NCI-H345 (cell line): ENCODE data around the gene BATF3.
A peak's percentile ranks its signal among the peaks of the same experiment; 100 is the strongest.

Experiments
- DNase-seq: peaks from one replicate; lab custom pipeline; 2025; lab: John Stamatoyannopoulos, UW

Gene BATF3

DNA sequence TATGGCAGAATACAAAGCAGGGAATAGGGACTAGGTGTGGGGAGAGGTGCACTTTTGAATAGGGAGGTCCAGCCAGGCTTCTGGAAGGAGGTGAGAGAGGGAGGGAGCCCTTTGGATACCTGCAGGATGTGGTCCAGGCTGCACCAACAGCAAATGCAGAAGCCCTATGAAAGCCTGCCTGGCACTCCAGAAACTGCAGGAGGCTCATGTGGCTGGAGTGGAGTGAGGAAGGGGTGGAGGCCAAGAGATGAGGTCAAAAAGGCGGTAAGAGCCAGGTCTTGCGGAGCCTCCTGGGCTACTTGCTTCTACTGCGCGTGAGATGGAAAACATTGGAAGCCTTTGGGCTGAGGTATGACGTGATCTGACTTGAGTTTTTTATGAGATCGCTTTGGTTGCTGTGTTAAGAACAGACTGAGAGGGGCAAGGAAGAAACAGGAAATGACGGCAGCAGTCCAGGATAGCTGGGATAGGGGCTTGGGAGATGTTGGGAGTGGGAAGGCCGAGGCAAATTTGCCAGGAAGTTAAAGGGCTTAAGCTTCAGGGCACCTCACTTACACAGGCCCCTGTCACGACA is 4.4 kb upstream of the BATF3 start:
- no peak for DNase-seq

DNA sequence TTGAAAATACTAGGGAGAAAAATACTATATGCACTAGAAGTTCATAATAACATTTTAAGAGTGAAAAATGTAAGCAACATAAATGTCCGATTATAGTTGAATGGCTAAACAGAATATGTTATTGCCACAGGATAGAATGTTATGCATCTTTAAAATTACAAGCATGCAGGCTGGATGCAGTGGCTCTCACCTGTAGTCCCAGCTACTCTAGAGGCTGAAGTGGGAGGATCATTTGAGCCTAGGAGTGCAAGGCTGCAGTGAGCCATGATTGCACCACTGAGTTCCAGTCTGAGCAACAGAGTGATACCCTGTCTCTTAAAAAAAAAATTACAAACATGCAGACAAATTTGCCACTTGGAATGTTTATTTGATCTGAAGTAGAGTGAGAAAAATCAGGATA is 3.0 kb upstream of the BATF3 start:
- DNase-seq = no peak

DNA sequence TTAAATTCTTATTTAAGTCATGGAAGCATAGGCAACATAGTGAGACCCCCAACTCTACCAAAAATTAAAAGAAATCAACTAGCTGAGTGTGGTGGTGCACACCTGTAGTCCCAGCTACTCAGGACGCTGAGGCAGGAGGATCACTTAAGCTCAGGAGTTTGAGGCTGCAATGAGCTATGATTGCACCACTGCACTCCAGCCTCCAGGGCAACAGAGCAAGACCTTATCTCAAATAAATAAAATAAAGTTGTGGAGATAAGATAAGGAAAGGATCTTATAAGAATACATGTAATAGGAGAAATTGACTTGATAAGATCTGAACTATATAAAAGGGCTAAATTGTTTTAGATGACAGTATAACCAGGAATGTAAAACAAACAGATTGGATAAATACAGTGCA is 2.3 kb upstream of the BATF3 start:
- DNase-seq = no peak

DNA sequence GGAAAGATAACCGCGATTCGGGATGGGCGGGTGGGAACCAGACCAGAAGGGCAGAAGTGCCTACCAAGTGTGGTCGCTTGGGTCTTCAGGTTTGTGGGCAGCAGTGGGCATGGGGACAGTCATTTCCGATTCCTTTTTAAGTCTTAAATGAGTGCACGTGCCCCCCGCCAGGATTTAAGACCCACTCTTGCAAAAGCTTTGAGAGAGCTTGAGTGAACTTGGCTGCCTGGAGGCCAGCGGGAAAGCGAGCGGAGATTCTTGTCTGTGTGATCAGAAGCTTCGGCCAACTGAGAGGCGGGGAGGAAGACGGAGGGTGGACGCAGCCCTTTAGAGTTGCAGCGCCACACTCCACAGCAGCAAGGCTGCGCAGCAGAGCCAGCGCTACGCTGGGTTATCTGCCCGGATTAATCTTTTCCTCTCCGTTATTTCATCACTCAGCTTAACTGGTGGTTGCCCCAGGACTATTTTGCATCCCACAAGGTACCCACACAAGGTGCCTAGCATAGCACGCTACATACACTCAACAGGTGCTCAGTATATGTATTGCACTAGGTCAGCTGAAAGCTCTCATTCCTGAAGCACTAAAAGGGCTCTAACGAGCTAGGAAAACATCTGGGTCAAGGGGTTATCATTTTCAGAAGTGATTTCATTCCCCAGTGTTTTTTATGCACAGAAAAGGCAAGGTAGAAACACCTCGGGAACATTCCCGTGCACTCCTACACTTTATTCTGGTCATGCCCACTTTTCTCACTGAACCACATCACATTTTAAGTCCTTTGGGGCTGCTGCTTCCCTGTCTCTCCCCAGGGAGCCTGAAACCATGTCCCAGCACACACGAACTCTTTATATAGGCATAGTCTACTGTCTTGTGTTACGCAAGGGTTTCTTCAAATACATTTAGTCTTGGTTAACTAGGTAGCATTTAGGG is 1.5 kb upstream of the BATF3 start:
- DNase-seq = no peak

DNA sequence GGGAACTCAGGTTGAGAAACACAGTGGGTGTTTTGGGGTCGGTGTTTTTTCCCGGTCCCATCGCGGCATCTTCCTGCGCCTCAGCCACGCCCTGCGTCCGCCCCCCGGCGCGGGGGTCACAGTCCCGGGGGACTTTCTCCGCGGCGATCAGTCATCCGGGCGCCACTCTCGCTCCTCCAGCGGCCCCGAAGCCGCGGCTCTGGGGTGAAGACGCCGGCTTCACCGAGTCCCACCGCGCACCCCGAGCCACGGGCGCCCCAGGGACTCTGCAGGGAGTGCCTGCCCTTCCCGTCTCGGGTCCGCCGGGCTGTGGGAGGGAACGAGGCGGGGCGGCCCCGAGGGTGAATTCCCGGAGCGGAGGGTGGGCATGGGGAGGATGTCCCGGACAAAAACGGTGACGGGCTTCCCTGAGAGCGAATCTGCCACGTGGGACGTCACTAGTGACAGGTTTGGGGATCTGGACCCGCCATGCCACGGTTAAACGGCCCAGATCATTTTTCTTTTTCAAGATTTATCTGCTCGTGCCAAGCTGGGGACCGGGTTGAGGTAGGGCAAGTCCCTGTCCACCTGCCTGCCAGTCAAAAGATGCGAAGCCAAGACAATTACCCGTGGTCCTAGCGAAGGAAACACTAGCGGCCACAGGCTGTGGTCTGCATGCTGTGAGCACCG is 717 bp upstream of the BATF3 start:
- DNase-seq = no peak

DNA sequence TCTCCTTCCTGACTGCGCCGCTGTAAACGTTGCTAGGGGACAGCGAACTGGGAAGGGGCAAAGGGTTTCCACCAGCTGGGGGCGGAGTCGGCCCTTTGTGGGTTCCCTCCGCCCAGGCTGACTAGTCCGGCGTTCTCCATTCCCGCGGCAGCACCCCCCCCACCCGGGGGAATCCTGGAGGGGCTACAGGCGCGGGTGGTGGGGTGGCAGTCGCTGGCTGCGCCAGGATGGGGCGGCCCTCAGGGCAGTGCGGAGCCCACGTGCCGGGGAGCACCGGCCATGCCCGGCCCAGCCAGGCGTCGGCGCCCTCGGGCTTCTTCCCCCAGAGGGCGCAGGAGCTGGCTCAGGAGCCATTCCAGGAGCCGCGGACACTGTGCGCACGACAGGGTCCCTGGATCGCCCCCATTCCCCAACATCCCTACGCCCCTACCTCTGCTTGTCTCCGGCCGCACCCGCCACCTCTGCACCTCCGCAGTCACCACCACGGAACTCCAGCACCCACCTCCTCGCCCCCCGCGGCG is 476 bp downstream of the BATF3 start:
- DNase-seq = peak; percentile 66

DNA sequence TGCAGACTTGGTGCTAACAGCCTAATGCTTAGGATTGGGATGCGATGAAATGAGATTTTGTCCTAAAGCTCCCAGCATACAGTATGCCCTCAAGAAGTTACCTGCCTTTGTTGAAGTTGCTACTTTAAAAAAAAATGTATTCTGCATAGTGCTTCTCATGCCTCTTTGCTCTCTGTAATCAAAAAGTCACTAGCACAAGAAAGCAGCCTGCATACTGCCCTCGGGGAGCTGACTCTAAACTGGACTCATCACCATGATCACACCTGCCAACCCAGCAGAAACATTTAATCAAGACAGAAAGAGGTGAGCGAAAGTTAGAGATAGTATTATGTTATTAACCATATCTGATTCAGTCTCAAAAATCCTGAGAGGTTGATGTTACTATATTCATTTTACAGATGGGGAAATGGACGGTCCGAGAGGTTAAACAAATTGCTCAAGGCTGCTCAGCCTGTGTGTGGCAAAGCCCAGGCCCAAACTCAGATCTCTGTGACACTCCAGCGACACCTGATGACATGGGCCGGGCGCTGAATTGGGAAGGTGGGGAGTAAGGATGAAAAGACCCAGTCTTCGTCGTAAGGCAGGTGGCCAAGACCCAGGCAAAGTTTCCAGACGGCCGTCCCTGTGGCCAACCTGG is 1.1 kb downstream of the BATF3 start:
- DNase-seq = no peak

DNA sequence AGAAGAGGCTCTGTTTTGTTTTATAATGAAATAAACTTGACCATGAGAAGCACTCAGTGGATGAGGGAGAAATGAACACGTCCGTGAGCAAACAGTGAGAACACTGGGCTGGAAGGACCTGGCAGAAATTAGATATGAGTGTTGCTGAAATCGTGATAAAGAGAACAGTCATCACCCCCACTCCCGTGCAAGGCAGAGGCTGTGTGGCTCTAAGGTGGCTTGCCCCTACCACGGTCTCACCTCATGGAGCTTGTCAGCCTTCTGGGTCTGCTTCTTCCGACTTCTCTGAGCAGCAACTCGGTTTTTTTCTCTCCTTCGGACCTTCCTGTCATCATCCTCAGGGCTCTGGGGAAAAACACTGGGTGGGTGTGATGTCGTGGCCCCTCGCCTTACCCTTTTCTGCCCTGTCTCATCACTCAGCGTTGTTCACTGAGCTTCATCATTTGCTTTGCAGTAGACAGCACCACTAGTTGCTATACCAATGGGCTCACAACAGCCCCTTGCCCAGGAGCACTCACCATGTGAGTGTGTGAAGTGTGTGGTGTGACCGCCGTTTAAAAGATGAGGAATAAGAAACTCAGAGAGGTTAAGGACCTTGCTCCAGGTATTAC is 2.8 kb downstream of the BATF3 start:
- DNase-seq = no peak

DNA sequence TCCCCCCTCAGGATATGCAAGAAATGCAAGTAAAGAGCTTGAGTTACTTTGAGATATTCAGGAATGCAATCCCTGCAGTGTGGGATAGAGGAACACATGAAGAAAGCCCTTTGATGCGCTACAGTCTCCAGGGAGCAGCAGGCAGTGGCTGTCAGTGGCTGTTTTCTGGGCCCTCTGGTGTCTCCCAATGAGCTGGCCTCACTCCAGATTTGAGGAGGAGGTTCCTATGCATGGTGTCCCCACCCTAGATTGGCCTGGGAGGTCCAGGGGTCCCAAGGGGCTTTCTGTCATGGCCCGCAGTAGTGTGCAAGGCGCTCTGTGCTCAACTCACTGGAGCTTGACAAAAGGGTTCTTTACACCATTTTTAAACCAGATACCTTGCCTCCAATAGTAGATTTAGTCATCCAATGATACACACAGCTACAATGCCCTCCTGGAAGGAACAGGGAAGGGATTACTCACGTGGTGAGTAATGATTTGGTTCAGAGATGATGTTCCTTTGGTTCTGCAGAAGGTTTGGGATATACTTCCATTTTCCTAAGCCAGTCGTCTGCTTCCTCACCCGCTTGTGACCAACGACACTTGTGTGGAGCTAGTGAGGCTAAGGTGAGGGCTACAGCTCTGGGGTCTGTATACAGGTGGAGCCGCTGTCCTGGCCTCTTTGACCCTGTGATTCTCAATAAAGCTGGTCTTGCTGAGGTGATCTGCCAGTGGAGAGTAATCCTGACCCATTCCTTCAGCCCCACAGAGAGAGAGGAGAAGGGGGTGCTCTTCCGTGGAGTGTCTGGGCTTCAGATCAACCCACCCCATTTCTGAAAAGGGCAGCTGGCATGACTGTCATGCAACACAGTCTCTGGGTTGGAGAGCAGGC is 6.6 kb downstream of the BATF3 start:
- DNase-seq = no peak

DNA sequence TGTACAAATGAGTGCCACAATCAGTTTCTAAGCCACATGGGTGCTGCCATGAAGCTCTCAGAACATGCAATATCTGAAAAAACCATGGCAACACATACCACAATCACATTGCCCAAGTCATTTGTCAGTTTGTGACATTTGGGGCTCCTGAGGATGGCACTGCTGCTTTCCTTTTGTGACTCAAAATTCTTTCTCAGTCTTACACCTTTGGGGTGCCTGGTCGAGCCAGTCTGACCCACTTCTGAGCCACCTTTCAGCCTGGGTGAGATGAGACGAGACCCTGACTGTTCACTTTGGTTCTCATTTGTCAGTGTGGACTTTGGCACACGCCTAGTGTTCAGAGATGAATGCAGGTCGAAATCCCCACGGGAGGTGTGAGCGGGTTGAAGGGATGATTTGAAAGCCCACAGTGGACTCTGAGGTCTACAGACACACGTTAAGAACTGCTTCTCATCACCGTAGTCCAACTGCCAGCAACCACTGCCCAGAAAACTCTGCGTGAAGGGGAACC is 8.0 kb downstream of the BATF3 start:
- no peak for DNase-seq

DNA sequence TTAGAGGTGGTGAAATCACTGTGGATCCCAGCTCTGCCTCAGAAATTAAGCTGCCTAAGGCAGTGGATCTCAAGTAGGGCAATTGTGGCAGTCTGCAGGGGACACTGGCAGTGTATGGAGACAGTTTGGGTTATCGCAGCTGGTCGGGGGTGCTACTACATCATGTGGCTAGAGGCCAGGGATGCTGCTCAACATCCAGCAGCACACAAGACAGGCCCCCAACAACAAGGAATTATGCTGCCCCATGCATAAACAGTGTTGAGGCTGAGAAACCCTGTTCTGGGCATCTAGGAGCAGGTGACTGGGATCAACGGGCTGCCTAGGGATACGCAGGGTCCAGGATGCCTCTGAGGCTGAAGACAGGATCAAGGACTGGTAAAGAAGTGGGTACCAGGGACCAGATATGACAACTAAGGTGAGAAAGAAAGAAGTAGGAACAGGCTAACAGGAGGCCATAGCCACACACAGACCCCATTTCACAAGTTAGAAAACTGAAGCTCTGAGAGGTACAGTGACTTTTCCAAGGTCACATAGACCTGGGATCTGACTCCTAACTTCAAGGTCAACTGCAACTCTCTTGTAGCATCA is 8.7 kb downstream of the BATF3 start:
- DNase-seq = no peak

DNA sequence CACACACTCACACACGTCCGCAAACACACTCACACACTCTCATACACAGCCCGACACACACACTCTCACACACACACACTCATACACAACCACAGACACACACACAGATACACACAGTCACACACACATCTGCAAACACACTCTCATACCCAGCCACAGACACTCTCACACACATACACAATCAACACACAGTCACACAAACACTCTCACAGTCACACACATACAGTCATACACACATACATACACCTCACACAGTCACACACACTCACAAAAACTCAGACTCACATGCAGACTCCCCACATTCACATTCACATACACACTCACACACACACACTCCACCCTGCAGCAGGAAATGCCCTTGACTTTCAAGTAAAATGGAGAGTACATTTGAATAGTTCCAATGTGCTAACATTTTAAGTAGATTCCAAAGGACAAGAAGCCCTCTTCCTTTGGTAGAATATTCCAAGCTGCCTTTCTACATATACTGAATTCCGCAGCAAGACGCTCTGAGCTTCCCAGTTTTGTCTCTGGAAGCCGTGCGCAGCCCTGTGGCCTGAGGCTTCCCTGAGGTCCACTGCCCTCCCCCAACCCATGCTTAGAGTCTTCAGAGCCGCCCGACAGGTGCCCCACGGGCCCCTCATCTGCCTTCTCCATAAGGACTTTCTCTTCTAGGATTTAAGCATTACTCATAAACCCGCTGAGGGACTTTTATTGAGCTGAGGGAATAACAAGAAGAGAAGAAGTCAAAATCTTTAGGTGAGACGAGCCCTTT is 9.7 kb downstream of the BATF3 start:
- DNase-seq = no peak

DNA sequence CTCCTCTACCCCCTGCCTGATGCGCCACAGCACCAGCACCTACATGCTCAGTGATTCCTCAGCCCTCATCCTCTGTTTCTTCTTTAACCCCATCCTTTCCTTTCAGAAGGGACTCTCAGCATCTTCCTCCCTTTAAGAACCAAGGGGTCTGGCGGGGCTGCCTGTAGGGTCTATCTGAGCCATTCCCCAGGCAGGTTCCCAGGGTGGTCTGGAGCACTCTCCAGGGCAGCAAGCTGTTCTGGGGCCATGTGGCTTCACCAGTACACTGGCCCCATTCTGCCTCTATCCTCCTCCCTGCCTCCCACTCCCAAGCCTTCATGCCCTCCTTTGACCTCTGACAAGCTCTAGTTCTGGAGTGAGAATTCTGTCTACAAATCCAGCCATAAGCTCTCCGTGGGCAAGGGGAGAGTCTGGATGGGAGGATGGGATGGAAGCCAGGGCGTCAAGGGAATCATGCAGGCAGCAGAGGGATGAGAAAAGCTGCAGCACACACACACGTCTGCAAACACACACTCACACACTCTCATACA is 10.4 kb downstream of the BATF3 start:
- no peak for DNase-seq

DNA sequence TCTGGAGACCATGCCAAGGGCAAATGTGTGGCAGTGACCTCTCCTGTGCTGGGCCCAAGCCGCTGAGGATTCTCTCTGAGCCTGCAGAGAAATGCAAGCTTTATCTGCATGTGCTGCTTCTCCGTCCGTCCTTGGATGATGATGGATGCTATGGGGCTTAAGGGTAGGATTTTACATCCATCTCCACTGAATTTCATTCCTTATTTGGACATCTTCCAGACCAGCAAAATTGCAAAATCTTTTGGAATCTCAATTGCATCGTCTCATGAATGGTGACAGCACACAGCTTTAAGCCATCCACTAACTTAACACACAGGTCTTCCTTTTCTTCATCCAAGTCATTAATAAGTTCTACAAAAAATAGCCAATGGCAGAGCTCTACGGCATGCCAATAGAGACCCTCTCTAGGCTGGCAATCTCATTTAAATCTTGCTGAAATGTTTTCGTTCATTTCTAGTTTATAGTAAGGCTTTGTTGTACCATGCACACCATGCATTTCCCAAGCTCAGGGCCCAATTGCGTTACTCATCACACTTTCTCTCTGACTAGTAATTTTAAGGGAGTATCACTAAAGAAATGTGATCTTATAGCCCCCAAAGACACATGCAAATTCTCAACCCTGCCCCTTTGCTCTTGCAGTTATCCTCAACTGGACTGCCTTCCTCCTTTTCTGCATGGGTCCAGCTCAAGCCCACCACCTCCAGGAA is 11.1 kb downstream of the BATF3 start:
- DNase-seq = no peak

DNA sequence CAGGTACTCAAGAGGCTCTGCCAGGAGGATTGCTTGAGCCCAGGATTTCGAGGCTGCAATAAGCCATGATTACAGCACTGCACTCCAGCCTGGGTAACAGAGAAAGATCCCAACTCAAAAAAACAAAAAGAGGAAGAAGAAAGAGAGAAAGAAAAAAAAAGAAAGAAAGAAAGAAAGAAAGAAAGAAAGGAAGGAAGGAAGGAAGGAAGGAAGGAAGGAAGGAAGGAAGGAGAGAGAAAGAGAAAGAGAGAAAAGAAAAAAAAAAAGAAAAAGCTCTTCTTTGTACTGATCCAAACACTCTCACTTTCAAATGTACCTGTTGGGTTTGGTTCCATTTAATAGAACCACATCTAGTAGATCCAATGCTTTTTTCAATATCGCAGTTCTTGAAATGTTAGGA is 11.8 kb downstream of the BATF3 start:
- no peak for DNase-seq

DNA sequence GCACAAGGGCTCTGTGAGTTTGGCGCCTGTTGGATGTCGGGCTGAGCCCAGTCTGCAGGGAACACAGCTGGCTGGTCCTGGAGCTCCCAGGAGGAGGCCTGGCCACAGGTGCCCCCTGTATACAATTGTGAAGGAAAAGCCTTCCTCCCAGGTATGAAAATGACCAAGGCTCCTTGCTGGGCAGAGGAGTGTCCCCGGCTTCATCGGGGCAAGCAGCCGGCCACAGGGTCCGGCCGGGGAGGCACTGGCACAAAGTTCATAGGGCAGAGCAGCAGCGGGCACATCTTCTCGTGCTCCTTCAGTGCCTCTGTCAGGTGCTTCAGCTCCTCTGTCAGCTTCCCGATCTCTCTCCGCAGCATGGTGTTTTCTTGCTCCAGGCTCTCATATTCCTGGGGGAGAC is 13.0 kb downstream of the BATF3 start:
- DNase-seq = no peak

DNA sequence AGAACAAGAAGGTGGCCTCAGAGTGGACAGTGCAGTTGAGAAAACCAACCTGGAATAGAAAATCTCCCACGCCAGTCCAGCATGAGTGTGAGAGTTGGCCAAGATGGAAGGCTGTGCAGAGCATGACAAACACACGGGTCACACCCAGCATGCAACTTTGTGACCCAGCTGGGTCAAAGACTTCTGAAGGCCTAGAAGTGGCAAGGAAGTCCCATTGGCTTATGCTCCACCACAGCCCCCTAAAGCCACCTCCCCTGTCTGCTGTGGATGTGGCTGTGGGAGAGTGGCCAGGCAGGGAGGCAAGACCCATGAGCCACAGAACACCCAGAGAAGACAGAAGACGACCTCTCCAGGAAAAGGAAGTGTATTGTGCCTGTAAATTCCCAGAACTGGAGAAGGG is 13.6 kb downstream of the BATF3 start:
- no peak for DNase-seq

DNA sequence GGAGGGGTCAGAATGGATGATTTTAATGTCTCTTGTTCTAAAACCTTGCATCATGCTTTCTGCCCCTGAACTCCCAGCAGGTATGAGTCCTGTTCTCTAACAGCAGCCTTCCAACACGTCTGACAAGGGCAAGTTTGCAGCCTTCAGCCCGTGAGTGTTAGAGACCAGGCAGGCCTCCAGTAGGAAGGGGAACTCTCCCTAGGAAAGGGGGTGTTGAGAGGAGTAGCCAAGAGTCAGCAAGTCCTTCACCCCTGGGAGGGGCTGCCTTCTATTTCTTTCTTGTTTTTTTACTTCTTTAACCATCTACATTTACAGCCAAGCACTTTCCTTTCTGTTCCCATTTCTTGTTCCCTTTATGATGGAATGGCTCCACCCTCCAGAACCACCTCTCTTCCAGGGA is 14.2 kb downstream of the BATF3 start:
- no peak for DNase-seq
